ENCODE data around the gene RAB44. TPM values are rescaled to one million over a fixed set of nuclear protein-coding genes. Genes with fewer than 3 reads are reported as not detected.
"Not testable (repeated sequence)": the region's sequence is repeated elsewhere in the genome, so short reads cannot be mapped to it uniquely, and the experiment has no call there.

Gene RAB44
- total RNA-seq, 1 experiment from 2014 or later = not detected

DNA sequence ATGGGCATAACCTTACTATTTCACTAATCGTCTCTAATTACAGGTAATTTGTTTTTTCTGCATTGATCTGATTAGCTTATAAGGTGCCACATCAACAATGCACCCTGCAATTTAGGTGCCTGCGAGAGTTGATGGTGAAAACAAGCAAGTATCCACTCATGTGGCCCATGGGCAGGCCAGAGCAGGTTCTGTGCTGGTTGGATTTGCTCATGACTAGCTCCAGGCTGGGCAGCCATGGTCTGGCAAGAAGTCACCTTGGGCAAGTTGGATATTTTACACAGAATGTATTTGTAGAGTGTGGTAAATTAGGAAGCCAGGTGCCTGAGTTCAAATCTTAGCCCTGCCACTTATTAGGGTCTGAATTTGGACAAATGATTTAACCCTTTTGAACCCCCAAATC is 25.3 kb downstream of the RAB44 start:
- Histone ChIP-seq H4K20me1 (ENCODE audit: control insufficient read depth, insufficient read depth, insufficient read length) (no peaks in the 10 kb centered on the region), H2AK5ac (ENCODE audit: insufficient read length, low read length) (no peak overlapping the region), H2BK120ac (ENCODE audit: low read depth, low read length, poor library complexity, severe bottlenecking) (no peak overlapping the region), H3K9me3 (ENCODE audit: control insufficient read depth, low read depth, low read length) (no peaks in the 10 kb centered on the region), H3K27me3 (ENCODE audit: insufficient read depth, low read length) (no peaks in the 10 kb centered on the region), H3K9ac (ENCODE audit: extremely low read depth, insufficient read length, low read length) (no peak overlapping the region), H3K4me2 (ENCODE audit: insufficient read depth, insufficient read length, low read length) (no peak overlapping the region), H3K56ac (ENCODE audit: insufficient read length, low read depth, low read length) (no peak overlapping the region), H2BK12ac (ENCODE audit: insufficient read length, low read depth, low read length) (no peak overlapping the region), H2BK5ac (ENCODE audit: insufficient read length, low read length) (no peak overlapping the region), H2BK20ac (ENCODE audit: low read depth, low read length, poor library complexity, severe bottlenecking) (no peak overlapping the region), H3K14ac (ENCODE audit: insufficient read depth, low read length) (no peak overlapping the region), H3K4me1 (ENCODE audit: insufficient read depth, low read length) (no peaks in the 10 kb centered on the region), H3K79me2 (ENCODE audit: insufficient read depth, low read length) (no peaks in the 10 kb centered on the region), H4K8ac (replicated peaks; ENCODE audit: insufficient read length, low read depth, low read length) (no peak overlapping the region), H3K79me1 (ENCODE audit: insufficient read depth, low read depth, low read length, poor library complexity, severe bottlenecking) (no peaks in the 10 kb centered on the region), H4K91ac (ENCODE audit: insufficient read length, low read depth, low read length) (no peak overlapping the region), H3K27ac (ENCODE audit: insufficient read length, low read depth, low read length) (no peak overlapping the region), H3T11ph (ENCODE audit: low read length) (no peak overlapping the region), H3K4ac (ENCODE audit: low read depth, low read length) (no peak overlapping the region), H2BK15ac (ENCODE audit: low read depth, low read length) (no peak overlapping the region), H2AFZ (ENCODE audit: low read length) (no peak overlapping the region), H3K23me2 (ENCODE audit: insufficient read length, low read depth, low read length, poor library complexity, severe bottlenecking) (no peaks in the 10 kb centered on the region), H3K18ac (ENCODE audit: insufficient read length, low read depth, low read length) (no peak overlapping the region), H4K5ac (ENCODE audit: insufficient read length, low read depth, low read length) (no peak overlapping the region), H3K23ac (ENCODE audit: insufficient read length, low read depth, low read length) (no peak overlapping the region)
- no CpG with 5 or more reads among the region's 2 CpGs for WGBS (ENCODE audit: extremely low coverage, insufficient read length, low lambda C conversion rate)
- no peaks in the 10 kb centered on the region; a peak in 1 of 7 replicates for H3K36me3 Mint-ChIP-seq (ENCODE audit: insufficient read depth in 1 of 3, low read depth in 3 of 3)
- no peak for DNase-seq
- no peaks in the 10 kb centered on the region for H3K9me3 Mint-ChIP-seq
- H3K27me3 Mint-ChIP-seq (ENCODE audit: low read depth) = peaks cover 3% of the 10 kb centered on the region; the same call in 1 of the 2 replicates
- H3K4me1 Mint-ChIP-seq = peaks cover 2% of the 10 kb centered on the region in 2 experiments; a peak in 1 of 4 replicates
- H3K4me3 Mint-ChIP-seq = no peak overlapping the region
- no peak overlapping the region for H3K27ac Mint-ChIP-seq
- TF ChIP-seq CTCF (conservative IDR thresholded peaks at IDR 0.05) = no peak

DNA sequence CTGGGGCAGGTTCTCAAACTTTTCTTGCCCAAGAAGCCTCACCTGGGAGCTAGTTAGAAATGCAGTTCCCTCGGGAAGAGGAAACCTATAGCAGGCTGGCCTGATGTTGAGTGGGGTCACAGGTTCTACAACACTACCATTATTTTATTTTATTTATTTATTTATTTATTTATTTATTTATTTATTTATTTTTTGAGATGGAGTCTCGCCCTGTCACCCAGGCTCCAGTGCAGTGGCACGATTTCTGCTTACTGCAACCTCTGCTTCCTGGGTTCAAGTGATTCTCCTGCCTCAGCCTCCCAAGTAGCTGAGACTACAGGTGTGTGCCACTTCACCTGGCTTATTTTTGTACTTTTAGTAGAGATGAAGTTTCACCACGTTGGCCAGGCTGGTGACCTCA is 26.4 kb downstream of the RAB44 start:
- H3K56ac ChIP-seq (ENCODE audit: insufficient read length, low read depth, low read length); H3K23ac ChIP-seq (ENCODE audit: insufficient read length, low read depth, low read length); H3K4me1 ChIP-seq (ENCODE audit: insufficient read depth, low read length); H3K27ac Mint-ChIP-seq; H3K27me3 Mint-ChIP-seq (ENCODE audit: low read depth); H3K79me2 ChIP-seq (ENCODE audit: insufficient read depth, low read length); H4K20me1 ChIP-seq (ENCODE audit: control insufficient read depth, insufficient read depth, insufficient read length); H3K4me1 Mint-ChIP-seq; H3K36me3 Mint-ChIP-seq (ENCODE audit: insufficient read depth in 1 of 3, low read depth in 3 of 3); H2AK5ac ChIP-seq (ENCODE audit: insufficient read length, low read length); H4K8ac ChIP-seq (replicated peaks; ENCODE audit: insufficient read length, low read depth, low read length); H2BK120ac ChIP-seq (ENCODE audit: low read depth, low read length, poor library complexity, severe bottlenecking); DNase-seq; H2BK5ac ChIP-seq (ENCODE audit: insufficient read length, low read length); H3K27me3 ChIP-seq (ENCODE audit: insufficient read depth, low read length); H3K18ac ChIP-seq (ENCODE audit: insufficient read length, low read depth, low read length); H3K9me3 ChIP-seq (ENCODE audit: control insufficient read depth, low read depth, low read length); H3K4me2 ChIP-seq (ENCODE audit: insufficient read depth, insufficient read length, low read length); H3K9me3 Mint-ChIP-seq; H4K91ac ChIP-seq (ENCODE audit: insufficient read length, low read depth, low read length); H3K4me3 Mint-ChIP-seq; H2BK20ac ChIP-seq (ENCODE audit: low read depth, low read length, poor library complexity, severe bottlenecking); H2AFZ ChIP-seq (ENCODE audit: low read length); H2BK15ac ChIP-seq (ENCODE audit: low read depth, low read length); H3K27ac ChIP-seq (ENCODE audit: insufficient read length, low read depth, low read length); H4K5ac ChIP-seq (ENCODE audit: insufficient read length, low read depth, low read length); H3K4ac ChIP-seq (ENCODE audit: low read depth, low read length); H3T11ph ChIP-seq (ENCODE audit: low read length); H3K79me1 ChIP-seq (ENCODE audit: insufficient read depth, low read depth, low read length, poor library complexity, severe bottlenecking); H3K14ac ChIP-seq (ENCODE audit: insufficient read depth, low read length); H3K9ac ChIP-seq (ENCODE audit: extremely low read depth, insufficient read length, low read length); H3K23me2 ChIP-seq (ENCODE audit: insufficient read length, low read depth, low read length, poor library complexity, severe bottlenecking); H2BK12ac ChIP-seq (ENCODE audit: insufficient read length, low read depth, low read length): not testable (repeated sequence)
- no CpG with 5 or more reads among the region's 4 CpGs for WGBS (ENCODE audit: extremely low coverage, insufficient read length, low lambda C conversion rate)
